Adrenal gland (tissue), 5 donors: Measurements from ENCODE around the gene WDR45.

Experiments used
- CTCF ChIP-seq, 6 experiments: fragments of 450-650 bp in 4 of 6; fragments of 200-600 bp in 2 of 6; sonication (generic) in 1 of 6; IDR thresholded peaks; 1 replicate in 5 of 6; 2 replicates in 1 of 6; pipeline versions ENCODE4 v1.5.1 to v1.8.0; 2016 to 2021; ENCODE audit warnings: antibody characterized with exemption in 6 of 6, mild to moderate bottlenecking in 2 of 6, moderate library complexity in 1 of 6
- POLR2A ChIP-seq, 2 donors: fragments of 450-650 bp; IDR thresholded peaks; one replicate each; pipeline ENCODE4 v1.6.1; 2017; ENCODE audit warnings: antibody characterized with exemption in 2 of 2, mild to moderate bottlenecking in 2 of 2, moderate library complexity in 1 of 2
- donor health status: DM: no; HTN: no; CAD: no.

- TF ChIP-seq POLR2A (IDR thresholded peaks at IDR 0.05) = peak; percentile 27 to 28
- no peak for TF ChIP-seq CTCF (IDR thresholded peaks at IDR 0.05)
Observed at GRCh38 chrX:49053223-49054072, 26.2 kb downstream of the WDR45 start.
